Activated CD4-positive, alpha-beta T cell treated with anti-CD3 and anti-CD28 coated beads for 48 hours (primary cell): ENCODE results near the gene PPP1R7.
"Not testable (repeated sequence)": the region's sequence is repeated elsewhere in the genome, so short reads cannot be mapped to it uniquely, and the experiment has no call there.

ENCODE experiments used
- DNase-seq: peaks from one replicate; pipeline ENCODE4 v3.0.0-alpha.2; 2020

Gene PPP1R7

GRCh38 chr2:241149925-241150659 lies at the start of gene PPP1R7:
PPP1R7 (plus strand) TSS chr2:241150467; CDS start chr2:241150496, 29 bp downstream.
- DNase-seq: peak; percentile 97

DNA sequence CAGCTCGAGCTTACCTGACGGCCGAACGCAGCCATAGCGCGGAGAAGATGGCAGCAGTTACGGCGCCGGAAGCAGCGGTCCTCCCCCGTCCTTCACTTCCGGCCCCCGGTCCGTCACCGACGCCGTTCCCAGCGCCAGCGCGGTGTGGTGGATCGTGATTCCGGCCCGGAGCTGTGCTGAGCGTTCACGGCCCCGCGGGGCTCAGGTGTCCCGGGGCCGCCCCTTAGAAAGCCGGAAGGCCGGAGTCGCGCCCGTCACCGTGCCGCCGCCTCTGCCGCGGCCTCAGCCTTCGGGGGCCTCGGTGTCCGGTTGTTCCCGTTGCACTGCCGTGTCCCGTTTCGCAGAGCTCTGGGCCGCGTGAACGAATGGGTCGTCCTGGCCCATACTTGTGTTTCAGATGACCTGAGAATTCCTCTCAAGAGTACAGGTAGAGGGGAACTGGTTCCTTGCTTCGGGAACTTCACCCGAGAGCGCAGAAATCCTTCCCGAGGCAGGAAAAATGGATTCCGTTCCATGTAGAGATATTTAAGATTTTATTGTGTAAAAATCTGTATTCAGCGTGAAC lies 47.9 kb upstream of the PPP1R7 start, which contains the start of gene MTERF4:
Gene MTERF4 (minus strand): TSS at position 49 of the 565 bp plus-strand sequence. CDS start 14 bp downstream, at position 35.
- DNase-seq: peak; percentile 93

DNA sequence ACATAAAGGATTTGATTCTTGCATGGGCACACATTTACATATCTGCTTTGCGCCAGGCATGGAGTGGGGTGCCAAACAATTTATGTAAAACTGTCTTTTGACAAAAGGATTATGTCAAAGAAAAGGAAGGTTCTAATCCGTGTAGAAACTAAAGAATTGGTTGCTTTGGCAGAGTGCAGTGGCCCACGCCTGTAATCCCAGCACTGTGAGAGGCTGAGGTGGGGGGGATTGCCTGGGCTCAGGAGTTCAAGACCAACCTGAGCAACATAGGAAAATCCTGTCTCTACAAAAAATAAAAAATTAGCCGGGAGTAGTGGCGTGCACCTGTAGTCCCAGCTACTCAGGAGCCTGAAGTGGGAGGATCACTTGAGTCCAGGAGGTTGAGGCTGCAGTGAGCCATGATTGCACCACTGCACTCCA lies 47.1 kb upstream of the PPP1R7 start:
- DNase-seq: no peak

- DNase-seq: not testable (repeated sequence)
Observed at GRCh38 chr2:241104611-241105010, 45.7 kb upstream of the PPP1R7 start.

DNA sequence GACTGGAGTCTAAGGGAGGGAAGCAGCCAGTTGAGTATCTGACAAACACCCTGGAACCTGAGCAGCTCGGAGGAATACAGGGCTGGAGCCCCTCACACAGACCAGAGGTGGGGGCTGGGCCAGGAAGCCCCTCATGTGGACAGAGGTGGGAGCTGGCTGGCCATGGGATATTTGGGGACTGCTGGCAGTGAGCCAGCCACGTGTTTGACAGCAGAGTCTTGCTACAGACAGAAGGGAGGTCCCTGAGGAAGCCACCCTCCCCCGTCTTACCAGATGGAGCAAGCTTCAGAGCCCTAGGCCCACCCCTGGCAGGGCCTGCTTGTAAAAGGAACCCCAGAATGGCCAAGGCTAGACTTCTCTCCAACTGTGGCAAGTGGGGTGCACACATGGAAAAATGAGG lies 44.6 kb upstream of the PPP1R7 start:
- DNase-seq: no peak

DNA sequence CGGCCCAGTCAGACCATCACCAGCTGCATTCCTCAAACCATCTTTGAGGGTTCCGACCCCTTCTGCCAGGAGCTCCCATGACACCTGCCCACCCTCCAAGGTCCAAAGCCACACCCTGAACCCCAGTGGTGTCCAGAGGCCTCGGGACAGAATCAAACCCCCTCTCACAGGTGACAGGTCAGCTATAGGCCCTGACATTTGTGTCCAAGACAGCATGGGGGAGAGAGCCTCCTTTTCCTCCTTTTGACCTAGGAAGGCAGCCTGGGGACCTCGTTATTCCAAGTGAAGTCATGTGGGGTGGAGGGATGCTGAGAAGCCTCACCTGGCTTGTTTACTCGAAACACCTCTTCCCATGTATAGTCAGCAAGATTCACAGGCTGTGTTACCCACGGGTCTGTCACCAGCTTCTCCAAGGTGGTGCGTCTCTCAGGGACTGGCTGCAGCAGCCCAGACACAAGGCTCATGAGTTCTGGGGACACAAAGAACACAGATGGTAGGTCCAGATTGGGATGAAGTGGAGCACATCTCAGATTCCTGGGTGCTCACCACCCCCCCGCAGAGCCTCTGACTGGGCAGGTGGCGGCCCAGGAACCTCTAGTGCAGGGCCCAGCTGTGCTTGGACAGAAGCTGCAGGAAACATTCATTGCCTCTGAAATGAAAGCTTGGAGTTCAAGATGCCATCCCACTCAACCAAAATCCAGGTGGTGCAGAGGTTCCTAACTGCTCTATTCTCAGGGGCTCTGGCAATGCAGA lies 43.1 kb upstream of the PPP1R7 start:
- no peak for DNase-seq

DNA sequence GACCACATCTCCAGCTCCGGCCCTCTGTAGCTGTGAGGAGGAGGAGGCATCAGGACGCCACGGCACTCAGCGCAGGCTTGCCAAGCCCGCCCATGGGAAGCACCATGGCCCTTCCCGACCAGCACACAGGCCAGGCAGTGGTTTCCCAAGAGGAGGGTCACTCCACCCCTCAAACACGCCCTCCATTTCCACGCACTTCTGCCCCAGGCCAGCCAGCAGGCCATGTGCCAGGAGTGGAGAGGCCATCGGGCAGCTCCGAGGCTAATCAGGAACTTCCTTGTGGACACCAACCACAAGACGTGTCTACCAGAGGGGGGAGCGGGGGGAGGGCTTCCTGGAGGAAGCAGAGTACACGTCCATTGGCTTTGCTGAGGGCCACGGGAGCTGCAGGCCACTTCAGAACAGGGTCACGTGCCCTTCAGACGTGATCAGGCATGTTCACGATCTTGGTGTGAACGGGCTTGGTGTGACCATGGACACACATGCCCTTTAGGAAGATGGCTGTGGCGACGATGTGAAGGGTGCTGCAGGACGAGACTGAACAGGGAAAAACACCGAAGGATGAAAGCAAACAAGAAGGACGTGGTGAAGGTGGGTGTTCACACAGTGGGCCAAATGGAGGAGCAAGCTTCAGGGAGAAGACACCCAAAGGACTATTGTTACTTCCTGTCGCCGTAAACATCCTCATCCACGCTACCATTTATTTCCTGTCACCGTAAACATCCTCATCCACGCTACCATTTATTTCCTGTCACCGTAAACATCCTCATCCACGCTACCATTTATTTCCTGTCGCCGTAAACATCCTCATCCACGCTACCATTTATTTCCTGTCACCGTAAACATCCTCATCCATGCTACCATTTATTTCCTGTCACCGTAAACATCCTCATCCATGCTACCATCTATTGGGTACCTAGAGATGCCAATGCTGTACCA lies 41.7 kb upstream of the PPP1R7 start:
- no peak for DNase-seq

DNA sequence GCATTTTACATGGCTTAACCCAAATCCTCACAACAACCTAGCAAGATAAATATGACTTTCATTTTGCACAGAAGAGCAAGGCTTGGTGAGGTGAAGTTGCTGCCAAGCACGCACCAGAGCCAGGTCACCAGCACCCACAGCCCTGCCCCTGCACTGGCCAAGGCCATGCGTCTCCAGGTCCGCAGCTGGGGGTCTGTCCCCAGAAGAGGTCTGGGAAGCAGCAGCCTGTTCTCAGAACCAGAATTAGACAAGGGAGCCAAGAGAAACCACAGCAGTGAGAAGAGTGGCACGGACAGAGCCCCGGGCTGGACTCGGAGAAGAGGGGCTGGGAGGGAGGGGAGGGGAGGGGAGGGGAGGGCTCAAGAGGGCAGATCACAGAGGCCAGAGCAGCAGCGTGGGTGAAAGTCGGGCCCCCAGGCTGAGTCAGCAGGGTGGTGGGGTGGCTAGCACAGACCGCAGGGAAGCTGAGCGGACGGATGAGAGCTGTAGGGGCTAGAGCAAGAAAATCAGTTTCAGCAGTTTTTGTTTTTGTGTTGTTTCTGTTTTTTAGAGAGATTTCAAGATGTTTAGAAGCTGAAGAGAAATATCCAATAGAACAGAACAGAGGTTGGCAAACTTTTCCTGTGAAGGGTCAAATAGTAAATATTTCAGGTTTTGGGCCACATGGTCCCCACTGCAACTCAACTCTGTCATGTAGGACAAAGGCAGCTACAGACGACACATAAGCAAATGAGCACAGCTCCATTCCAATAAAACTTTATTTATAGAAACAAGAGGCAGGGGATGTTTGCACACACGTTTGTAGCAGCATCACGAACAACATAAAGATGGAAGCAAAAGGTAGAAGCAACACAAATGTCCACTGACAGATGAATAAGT lies 40.8 kb upstream of the PPP1R7 start:
- no peak for DNase-seq

- DNase-seq: no peak
Observed at GRCh38 chr2:241110089-241110606, 40.1 kb upstream of the PPP1R7 start.

GRCh38 chr2:241110607-241111439 lies 39.4 kb upstream of the PPP1R7 start:
- no peak for DNase-seq

- no peak for DNase-seq
Observed at GRCh38 chr2:241111440-241111805, 38.8 kb upstream of the PPP1R7 start.

- DNase-seq: no peak
Observed at GRCh38 chr2:241112046-241112445, 38.2 kb upstream of the PPP1R7 start.

GRCh38 chr2:241112592-241112991 lies 37.7 kb upstream of the PPP1R7 start:
- DNase-seq: peak; percentile 60

DNA sequence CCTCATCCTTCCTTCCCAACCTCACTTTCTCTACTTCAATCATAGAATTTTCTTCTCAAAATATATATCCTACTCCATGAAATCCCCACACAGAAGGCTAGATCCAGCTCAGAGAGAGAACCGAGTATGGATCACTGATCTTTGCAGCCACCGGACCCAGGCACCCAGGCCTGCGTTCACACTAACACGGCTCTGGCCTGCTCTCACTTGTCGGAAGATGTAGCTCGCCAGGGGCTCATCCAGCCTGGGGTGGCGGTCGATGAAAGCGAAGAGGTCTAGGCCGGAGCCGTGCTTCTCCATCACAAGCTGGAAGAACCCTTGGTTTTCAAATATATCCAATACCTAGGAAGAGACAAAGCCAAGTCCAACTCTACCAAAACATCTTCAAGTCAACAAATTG lies 35.4 kb upstream of the PPP1R7 start:
- DNase-seq: no peak

GRCh38 chr2:241115361-241115760 lies 34.9 kb upstream of the PPP1R7 start:
- DNase-seq: no peak

DNA sequence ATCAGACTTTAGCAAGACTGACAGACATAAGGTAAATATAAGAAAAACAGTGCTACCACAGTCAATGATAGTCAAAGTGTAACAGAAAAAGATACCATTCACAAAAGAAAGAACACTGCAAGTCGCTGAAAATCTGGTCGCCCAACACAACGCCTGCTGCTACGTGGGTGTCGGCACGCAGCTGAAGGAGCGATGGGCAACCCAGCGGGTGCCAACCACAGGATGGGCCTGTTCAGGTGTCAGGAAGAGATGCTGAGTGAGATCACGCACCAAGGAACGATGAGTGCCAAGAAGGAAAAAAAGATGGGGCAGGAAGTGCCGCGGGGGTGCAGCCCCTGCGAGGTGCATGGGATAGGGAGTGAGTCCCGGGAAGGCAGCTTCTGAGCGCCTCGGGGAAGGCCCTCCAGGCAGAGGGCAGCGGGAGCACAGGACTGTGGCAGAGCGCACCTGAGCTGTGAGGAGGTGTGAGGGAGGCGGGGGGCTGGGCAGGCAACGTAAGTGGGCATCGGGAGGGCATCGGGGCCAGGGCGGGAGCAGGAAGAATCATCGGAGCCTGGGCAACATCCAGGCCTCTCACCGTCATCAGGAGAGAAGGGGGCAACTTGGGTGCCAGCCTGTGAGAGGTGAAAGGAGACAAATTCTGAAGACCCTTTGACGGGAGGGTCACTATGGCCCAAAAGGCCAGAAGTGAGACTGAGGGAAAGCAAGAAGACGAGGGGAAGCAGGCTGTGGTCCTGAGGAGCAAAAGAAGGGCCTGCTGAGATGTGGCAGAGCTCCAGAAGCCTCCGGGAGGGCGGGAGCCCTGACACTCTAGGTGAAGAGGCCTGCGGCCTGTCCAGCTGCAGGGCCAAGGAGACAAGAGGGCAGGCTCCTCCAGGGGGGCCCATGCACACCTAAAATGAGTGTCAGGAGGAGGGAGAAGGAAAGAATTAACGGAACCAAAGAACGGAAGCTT lies 33.4 kb upstream of the PPP1R7 start:
- no peak for DNase-seq

GRCh38 chr2:241118737-241119505 lies 31.3 kb upstream of the PPP1R7 start:
- no peak for DNase-seq

- no peak for DNase-seq
Observed at GRCh38 chr2:241120440-241120839, 29.8 kb upstream of the PPP1R7 start.
